NCI-H1092 (cell line): ENCODE measurements around the gene CCDC74B.
A peak's percentile ranks its signal among the peaks of the same experiment; 100 is the strongest.
"Not testable (repeated sequence)": the region's sequence is repeated elsewhere in the genome, so short reads cannot be mapped to it uniquely, and the experiment has no call there.

Experiments used
- DNase-seq: peaks from one replicate; lab custom pipeline; 2025; lab: John Stamatoyannopoulos, UW

Gene CCDC74B

DNA sequence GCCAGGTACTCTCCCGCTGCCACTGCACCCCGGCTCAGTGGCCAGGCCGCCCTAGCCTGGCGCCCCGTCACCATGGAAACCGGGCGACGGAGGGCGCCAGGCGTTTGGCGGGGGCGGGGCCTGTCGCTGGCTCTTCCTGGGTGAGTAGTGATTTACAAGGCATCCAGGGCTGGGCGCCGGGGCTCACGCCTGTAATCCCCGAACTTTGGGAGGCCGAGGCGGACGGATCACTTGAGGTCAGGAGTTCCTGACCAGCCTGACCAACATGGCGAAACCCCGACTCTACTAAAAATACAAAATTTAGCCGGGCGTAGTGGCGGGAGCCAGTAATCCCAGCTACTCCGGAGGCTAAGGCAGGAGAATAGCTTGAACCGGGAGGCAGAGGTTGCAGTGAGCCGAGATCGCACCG is at the start of gene CCDC74B:
Gene CCDC74B (minus strand): TSS at position 107 of the 409 bp plus-strand sequence. CDS start 116 bp downstream, outside the sequence.
- DNase-seq, result peak; percentile 63

DNA sequence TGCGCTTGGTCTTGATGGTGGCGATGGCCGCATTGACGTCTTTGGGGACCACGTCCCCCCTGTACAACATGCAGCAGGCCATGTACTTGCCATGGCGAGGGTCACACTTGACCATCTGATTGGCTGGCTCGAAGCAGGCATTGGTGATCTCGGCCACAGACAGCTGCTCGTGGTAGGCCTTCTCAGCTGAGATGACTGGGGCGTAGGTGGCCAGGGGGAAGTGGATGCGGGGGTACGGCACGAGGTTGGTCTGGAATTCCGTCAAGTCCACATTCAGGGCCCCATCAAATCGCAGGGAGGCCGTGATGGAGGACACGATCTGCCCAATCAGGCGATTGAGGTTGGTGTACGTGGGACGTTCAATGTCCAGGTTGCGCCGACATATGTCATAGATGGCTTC is 48.9 kb upstream of the CCDC74B start:
- DNase-seq, result not testable (repeated sequence)

DNA sequence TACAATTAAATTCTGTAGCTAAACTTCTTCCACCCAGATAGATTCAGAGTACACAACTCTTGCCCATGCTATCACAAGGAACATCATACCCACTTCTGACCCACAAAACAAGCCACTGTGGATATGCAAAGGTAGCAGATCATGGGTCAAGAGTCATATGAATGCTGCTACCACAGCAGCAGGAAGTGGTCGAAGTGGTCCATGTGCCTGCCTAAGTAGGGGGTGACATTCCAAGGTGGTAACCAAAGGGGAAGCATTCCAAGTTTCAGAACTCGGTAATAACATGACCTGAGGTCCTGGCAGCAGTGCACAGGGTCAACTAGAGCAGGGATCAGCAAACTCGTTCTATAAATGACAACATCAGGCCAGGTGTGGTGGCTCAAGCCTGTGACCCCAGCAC is 47.5 kb upstream of the CCDC74B start:
- not testable (repeated sequence) for DNase-seq

DNA sequence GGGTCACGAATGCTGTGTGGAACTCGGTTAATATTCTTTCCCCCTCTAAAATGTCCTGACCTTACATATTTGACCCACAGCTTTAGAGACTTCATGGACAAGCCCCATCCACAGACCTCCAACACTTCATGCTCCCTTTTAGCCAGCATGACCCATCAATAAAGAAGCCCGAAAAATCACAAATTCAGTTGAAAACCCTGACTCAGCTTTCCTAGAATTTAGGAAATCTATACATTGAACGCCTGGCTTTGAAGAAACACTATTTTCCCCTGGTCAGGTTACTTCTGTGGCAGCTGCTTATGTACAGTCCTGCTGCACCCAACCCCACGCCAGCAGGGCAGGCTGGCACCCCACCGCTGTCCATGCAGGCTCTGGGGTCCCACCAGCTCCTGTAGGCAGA is 46.4 kb upstream of the CCDC74B start:
- not testable (repeated sequence) for DNase-seq

DNA sequence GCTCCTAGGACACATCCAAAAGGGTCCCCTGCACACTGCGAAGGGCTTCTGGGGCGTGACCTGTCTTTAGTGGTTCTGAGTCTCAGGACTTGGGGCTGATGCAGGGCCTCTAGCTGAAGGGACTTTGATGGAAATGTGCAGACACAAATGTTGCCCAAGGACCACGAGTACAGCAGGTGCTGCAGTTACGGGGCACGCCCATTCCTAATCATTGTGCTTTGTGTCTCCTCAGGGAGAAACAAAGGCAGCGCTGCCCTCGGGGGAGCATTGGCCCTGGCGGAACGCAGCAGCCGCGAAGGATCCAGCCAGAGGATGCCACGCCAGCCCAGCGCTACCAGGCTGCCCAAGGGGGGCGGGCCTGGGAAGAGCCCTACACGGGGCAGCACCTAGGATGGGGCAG is 45.3 kb upstream of the CCDC74B start:
- no peak for DNase-seq

DNA sequence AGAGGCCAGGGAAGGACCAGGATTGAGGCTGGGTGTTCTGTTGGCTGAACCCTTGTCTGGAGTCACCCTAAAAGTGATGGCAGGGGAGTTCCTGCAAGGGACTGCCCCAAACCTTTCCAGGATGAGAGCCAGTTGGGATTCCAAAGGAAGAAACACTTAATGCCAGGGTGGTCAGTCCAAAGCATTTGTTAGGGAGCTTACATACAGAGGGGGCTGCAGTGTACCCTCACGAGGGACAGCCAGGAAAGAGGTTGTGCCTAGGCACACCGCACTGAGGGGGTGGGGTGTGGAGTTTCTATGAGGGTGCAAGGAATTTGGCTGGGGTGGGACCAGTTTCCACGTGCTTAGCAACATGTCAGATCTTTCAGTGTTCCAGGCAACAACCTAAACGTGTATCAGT is 44.0 kb upstream of the CCDC74B start:
- not testable (repeated sequence) for DNase-seq

DNA sequence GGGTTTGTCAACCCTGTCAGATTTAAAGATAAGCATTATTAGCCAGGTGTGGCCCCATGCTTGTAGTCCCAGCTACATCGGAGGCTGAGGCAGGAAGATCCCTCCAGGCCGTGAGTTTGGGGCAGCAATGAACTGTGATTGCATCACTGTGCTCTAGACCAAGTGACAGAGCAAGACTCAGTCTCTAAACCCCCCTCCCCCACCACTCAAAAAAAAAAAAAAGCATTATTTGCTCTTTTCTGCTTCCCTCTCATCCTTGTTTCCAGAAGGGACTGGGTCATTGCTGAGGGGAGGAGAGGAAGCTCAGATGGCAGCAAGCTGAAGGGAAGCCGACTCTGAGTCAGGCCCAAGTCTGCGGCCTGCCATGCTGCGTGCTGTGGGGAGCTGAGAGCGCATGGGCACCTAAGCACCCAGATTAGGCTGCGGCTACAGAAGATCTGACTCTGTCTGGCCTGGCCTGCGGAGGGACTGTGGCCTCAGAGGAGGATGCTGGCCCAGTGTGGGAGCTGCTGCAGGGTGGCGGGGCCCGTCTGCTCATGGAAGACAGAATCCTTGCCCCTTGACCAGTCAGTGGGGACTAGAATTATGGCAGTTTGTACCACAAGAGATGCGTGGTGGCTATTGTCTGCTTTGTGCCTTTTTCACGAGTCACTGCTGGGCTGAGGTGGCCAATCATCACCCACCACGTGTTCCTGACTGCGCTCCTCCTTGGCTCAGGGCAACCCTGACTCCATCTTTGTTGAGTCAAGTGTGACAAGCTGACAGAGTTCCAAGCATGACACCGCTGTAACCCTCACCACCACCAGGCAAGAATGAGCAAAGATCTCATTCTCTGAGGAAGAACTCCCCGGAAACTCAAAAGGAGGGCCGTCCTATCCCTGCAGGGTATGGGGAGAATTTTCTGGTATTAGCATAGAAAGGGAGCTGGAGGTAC is 43.2 kb upstream of the CCDC74B start:
- DNase-seq, result not testable (repeated sequence)

DNA sequence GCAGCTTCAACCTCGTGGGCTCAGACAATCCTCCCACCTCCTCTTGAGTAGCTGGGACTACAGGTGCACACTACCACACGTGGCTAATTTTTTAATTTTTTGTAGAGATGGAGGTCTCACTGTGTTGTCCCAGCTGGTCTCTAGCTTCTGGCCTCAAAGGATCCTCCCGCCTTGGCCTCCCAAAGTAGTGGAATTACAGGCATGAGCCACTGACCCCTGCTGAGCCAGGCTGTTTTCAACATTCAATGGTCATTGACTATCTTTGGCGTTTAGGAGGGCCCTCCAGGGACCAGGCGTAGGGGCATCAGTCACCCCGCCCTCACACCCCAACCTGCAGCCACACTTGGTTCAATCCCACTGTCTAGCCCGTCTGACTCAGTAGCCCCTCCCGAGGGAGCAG is 42.4 kb upstream of the CCDC74B start:
- no peak for DNase-seq

DNA sequence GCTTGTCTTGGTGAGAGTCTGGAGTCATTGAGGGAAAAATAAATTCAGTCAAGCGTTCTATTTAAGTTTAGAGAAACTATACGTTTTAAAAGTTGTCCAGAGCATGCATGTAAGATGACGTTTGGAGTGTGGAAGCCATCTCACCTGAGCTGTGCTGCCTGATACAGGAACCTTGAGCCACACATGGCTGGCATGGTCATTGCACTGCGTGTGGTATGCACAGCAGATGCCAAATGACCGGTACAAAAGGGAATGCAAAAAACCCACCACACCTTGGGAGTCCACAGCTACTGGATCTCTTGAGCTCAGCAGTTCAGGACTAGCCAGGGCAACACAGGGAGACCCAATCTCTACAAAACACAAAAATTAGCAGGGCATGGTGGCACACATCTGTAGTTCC is 41.5 kb upstream of the CCDC74B start:
- DNase-seq, result no peak

DNA sequence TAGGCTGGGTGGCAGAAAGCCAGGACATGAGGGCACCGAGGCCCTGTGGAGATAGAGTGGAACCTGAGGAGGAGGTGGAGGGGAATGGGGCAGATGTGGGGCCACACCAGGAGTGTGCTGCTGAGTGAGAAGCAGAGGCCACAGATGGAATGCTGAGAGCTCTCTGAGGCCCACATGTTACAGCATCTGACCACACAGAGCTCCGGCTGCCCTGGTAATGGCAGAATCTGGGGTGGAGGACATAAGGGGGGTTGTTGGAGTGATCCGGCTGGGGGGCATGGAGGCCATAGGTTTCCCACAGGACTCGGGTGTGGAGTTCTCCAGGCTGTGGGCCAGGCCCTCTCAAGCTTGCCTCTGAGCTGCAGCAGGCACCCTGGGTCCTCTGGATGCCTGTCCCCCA is 41.0 kb upstream of the CCDC74B start:
- no peak for DNase-seq

DNA sequence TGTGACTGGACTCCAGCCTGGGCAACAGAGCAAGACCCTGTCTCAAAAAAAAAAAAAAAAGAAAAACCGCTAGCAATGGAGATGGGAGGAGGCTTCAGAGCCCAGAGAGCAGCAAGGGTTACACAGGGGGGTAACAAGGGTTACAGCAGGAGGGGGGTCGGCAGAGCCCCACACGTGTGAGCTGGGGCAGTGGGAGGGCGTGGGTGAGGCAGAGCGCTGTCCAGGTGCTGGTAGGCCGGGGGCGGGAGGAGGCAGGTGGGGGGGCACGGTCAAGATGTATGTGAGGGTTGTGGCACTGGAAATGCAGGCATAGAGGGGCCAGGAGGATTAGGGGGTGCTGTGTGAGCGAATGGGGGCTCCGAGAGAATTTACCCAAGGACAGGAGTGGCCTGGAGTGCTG is 40.5 kb upstream of the CCDC74B start:
- no peak for DNase-seq

DNA sequence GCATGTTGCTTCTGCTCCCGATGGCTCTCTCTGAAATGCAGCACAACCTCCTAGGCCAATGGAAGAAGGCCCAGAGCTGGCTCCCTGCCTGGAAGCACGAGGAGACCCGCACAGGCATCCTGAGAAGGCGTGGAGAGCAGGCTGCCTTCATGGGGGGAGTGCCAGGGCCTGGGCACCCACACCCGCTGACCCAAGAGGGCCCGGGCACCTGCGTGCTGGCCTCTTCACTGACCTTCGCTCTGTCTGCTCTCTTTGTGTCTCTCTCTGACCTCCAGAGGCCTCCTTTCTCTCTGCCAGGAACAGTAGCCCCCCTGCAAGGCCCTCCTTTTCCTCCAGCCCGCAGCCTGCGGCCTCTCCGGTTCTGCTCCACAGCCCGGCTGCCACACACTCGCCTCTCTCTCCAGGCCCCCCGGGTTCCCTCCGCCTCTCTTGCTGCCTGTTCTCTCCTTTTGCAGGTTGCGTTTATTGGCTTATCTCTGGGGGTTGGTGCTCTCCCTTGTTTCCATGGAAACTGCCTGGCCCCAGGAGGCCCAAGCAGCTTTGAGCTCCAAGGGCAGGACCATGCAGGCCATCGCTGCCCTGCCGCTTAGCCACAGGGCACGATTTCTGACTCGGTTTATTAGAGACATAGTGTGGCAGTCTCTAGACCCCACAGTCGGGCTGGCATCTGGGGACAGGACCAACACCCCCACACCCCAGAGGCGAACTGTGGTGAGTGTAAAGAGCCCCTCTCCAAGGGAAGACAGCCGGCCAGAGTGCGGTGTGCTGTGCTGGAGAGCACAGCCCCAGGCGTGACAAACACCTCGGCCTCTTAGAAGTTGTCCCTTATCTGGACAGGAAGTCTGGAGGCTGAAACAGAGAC is 38.8 kb upstream of the CCDC74B start:
- DNase-seq, result no peak

DNA sequence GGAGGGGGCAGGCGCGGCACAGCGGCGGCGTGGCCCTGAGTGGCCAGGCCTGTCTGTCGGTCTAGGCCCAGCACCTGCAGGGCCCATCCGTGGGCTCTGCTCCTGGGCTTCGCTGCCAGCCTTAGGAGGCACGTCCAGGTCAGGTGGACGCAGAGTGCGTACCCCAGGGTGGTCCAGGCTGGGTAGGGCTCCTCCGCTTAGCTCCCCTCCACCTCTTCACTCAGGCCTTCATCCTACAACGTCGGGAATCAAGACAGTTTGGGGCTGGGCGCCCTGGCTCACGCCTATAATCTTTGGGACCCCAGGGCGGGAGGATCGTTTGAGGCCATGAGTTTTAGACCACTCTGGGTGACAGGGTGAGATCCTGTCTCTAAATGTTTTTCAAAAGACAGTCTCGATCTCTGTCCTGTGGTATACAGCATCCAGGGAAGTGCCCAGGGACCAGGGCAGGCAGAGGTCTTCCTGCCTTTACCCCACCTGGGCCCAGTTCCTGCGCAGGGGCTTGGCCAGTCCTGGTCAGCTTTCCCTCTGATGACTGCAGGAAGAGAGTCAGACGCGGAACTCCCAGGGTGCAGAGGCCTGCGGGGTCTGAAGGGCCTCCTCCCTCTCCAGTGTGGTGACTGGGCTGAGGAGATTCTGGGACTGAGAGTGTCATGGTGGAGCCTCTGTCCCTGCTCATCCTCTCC is 38.1 kb upstream of the CCDC74B start:
- not testable (repeated sequence) for DNase-seq

DNA sequence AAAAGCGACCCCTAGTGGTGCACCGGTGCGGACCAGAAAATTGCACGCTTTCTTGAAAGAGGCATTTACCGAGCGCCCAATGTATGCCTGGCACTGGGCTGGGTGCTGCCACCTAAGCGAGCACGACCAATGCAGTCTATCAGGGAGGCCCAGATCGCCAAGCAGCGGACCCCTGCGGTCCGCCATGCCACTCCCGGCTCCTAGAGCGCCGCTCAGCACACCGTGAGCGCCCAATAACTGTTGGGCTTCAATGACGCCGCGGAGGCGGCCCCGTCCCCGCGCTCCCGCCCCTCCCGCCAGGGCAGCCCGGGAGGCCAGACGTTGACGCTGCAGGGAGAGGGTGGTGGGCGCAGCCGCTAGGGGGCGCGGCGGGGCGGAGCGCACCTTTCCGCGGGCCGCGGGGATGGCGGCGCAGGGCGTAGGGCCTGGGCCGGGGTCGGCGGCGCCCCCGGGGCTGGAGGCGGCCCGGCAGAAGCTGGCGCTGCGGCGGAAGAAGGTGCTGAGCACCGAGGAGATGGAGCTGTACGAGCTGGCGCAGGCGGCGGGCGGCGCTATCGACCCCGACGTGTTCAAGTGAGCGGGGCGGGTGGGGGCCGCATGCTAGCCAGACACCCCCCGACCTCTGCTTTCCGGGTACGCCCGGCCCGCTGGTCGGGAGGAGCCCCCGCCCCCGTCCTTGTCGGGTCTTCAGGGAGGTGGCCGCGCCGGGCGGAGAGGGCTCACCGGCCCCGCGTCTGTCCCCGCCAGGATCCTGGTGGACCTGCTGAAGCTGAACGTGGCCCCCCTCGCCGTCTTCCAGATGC is 37.2 kb upstream of the CCDC74B start, which contains the start of gene MZT2B:
Gene MZT2B (plus strand): TSS at position 383 of the 803 bp plus-strand sequence. CDS start 21 bp downstream, at position 404.
- peak; percentile 69 for DNase-seq

DNA sequence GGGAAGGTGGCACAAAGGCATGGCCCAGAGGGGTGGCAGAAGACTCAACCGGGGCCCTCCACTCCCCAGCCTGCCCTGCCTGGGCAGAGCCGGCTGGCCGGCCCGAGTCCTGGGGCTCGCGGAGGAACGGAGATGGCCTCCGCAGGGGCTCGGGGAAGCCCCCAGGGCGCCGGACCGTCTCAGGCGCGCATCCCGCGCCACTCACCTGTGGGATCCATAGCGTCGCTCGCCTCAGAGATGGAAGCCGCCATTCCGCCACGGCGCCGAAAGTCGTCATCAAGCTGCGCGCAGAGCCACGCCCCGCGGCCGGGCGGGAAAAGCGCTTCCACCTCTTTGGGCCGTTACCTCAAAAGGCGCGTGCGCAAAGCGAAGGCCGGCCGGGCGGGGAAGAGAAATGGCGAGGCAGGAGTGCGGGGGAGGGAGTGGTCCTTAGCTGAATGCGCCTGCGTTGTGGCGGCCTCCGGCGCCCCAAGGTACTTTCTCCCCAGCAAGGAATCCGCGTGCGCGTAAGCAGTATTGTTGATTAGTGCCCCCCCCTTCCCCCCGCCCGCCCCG is 36.5 kb upstream of the CCDC74B start, which contains the start of gene SMPD4:
Gene SMPD4 (minus strand): TSS at position 278 of the 555 bp plus-strand sequence. CDS start 5,010 bp downstream, outside the sequence.
- DNase-seq, result peak; percentile 94

DNA sequence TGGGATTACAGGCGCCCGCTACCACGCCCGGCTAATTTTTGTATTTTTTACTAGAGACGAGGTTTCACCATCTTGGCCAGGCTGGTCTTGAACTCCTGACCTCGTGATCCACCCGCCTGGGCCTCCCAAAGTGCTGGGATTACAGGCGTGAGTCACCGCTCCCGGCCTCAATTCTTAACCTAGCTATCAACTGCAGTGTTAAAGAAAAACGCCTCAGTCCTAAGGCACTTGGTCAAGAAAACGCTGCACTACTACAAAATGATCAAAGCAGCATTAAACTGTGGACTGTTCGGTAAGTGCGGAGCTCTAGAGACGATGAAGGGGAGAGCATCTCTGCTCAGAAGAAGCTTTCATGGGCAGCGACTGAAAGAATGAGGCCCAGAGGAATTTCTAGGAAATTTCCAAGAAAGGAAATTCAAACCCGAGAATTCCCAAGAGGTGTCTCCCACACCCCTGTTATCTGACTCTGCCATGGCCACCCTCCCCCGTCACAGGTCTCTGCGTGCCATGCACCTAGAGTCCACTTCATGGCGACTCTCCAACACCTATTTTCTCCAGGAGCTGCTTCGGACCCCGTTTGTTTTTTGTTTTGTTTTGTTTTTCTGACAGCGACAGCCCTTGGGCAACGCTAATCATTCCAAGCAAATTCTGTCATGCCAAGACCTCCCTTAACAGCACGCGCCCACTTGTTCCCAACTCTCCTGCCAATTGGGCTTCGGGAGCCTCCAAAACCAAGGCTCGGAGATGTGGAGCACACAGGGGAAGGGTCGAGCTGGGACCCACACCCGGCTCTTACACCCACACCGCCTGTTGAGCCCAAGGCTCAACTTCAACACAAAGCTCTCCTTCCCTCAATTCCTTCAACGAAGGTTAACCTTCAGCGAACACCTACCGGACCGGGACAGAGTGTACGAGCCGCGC is 35.8 kb upstream of the CCDC74B start:
- DNase-seq, result not testable (repeated sequence)

DNA sequence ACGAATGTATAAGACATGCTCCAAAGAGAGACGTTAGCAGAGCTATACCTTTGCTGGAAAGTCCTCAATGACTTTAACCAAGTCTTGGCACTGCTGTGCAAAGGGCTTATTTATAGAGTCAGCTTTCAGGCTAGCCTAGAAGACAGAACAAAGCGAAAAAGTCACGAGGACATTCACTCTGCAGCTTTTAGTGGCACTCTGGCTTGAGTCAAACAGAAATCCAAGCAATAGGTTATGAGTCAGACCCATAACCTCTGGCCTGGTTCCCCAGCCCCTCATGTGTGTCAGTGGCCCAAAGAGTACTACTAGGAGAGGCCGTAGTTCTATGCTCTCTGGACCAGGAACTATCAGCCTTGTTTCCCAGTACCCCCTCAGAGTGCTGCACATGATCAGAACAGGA is 30.0 kb upstream of the CCDC74B start:
- DNase-seq, result not testable (repeated sequence)

DNA sequence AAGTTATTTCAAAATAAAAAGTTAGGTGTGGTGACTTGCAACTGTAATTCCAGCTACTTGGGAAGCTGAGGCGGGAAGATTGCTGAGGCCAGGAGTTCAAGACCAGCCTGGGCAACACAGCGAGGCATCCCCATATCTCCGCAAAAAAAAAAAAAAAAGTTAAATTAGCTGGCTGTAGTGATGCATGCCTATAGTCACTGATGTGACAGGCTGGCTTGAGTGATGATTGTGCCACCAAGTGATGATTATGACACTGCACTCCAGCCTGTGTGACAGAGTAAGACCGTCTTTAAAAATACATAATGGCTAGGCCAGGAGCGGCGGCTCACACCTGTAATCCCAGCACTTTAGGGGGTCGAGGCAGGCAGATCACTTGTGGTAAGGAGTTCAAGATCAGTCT is 25.0 kb upstream of the CCDC74B start:
- no peak for DNase-seq

DNA sequence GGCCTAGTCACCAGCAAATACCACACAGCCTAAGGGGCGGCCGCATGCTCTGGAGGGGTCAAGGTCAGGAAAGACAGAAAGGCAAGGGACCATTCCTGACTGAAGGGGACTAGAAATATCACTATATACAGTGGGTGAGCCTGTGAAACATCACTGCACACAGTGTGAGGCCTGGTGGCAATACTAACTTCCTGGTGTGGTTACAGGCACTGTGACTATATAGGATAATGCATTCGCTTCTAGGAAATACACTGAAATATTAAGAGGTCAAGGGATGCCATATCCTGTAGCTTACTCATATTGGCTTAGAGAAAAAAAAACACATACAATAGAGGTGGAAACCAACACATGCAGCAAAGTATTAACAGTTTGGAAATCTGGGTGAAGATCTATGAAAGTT is 24.3 kb upstream of the CCDC74B start:
- not testable (repeated sequence) for DNase-seq

DNA sequence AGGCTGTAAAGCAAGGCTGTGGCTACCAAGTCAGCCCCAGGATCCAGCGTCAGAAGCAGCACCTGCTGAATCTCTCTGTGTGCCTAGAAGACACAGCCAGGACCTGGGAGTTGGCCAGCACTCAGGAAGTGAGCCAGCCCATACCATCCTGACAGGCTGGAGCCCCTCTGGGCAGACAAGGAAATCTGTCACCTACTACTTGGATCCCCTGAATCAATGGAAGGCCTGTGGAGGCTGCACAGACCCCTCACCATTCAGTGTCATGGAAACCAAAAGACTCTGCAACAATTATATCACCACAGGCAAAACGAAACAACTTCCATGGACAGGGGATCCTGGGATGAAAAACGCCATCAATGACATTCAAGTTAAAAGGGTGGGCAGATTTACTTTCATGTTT is 21.7 kb upstream of the CCDC74B start:
- DNase-seq, result not testable (repeated sequence)
